Esophagus squamous epithelium (tissue), 4 donors: ENCODE data around the gene SPRYD3.

Experiments
- CTCF ChIP-seq, 6 experiments: fragments of 450-650 bp in 4 of 6; fragments of 200-600 bp in 2 of 6; sonication (generic) in 2 of 6; IDR thresholded peaks; one replicate each; pipeline ENCODE4 v1.5.1; 2016 to 2019; ENCODE audit warnings: antibody characterized with exemption in 6 of 6, mild to moderate bottlenecking in 4 of 6, moderate library complexity in 4 of 6
- POLR2A ChIP-seq, 4 donors: fragments of 450-650 bp; IDR thresholded peaks; one replicate each; pipeline ENCODE4 v1.6.1; 2017; ENCODE audit warnings: antibody characterized with exemption in 4 of 4, mild to moderate bottlenecking in 4 of 4, moderate library complexity in 3 of 4

- TF ChIP-seq POLR2A (IDR thresholded peaks at IDR 0.05): no peak
- no peak for TF ChIP-seq CTCF (IDR thresholded peaks at IDR 0.05)
Observed at GRCh38 chr12:53093777-53094393, 14.7 kb upstream of the SPRYD3 start.
